ENCODE results near the gene KRT34.

The KRT34 gene

DNA sequence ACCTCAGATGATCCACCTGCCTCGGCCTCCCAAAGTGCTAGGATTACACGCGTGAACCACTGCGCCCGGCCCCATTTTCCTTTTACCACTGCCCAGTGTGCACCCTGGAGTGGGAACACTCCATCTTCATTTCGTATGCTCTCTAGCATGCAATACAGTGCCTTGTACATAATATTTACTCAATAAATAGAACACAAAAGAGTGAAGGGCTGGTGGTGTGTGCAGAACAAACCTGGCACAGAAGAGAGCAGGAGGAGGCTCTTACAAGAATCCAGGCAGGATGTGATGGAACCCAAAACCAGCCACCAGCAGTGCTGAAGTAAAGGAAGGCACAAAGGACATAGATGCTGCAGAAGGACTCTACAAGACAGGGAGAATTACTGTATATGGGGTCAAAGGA is 35.0 kb upstream of the KRT34 start:
- H3K4me1 ChIP-seq (ENCODE audit: insufficient read depth, low read length) = peaks cover 5% of the 10 kb centered on the region; the same call in 1 of the 2 replicates
- H3K27ac ChIP-seq (ENCODE audit: low read length) = no peak overlapping the region
- H3K27me3 ChIP-seq (ENCODE audit: insufficient read depth, low read length) = no peaks in the 10 kb centered on the region
- H3K9ac ChIP-seq (ENCODE audit: low read depth, low read length) = no peak overlapping the region
- no peaks in the 10 kb centered on the region for H3K36me3 ChIP-seq (ENCODE audit: insufficient read depth, low read depth, low read length)
- H3K4me3 ChIP-seq (ENCODE audit: low read length) = no peak overlapping the region
- H3K9me3 ChIP-seq (ENCODE audit: insufficient read depth, low read depth, low read length) = no peaks in the 10 kb centered on the region

- peaks cover 7% of the 10 kb centered on the region; the same call in 1 of the 2 replicates for H3K4me1 ChIP-seq (ENCODE audit: insufficient read depth, low read length)
- H3K27ac ChIP-seq (ENCODE audit: low read length) = no peak overlapping the region
- H3K27me3 ChIP-seq (ENCODE audit: insufficient read depth, low read length) = no peaks in the 10 kb centered on the region
- H3K9ac ChIP-seq (ENCODE audit: low read depth, low read length) = no peak overlapping the region
- H3K4me3 ChIP-seq (ENCODE audit: low read length) = no peak overlapping the region
- no peaks in the 10 kb centered on the region for H3K36me3 ChIP-seq (ENCODE audit: insufficient read depth, low read depth, low read length)
- no peaks in the 10 kb centered on the region for H3K9me3 ChIP-seq (ENCODE audit: insufficient read depth, low read depth, low read length)
Measured at GRCh38 chr17:41416479-41416878, 34.4 kb upstream of the KRT34 start.

- Histone ChIP-seq H3K9me3 (ENCODE audit: insufficient read depth, low read depth, low read length) (no peaks in the 10 kb centered on the region), H3K4me3 (ENCODE audit: low read length) (no peak overlapping the region), H3K36me3 (ENCODE audit: insufficient read depth, low read depth, low read length) (no peaks in the 10 kb centered on the region), H3K27me3 (ENCODE audit: insufficient read depth, low read length) (no peaks in the 10 kb centered on the region), H3K27ac (ENCODE audit: low read length) (no peak overlapping the region), H3K9ac (ENCODE audit: low read depth, low read length) (no peak overlapping the region), H3K4me1 (ENCODE audit: insufficient read depth, low read length) (peaks cover 7% of the 10 kb centered on the region; the same call in 1 of the 2 replicates)
Measured at GRCh38 chr17:41415833-41416335, 33.8 kb upstream of the KRT34 start.

- H3K27ac ChIP-seq (ENCODE audit: low read length) = no peak overlapping the region
- no peaks in the 10 kb centered on the region for H3K36me3 ChIP-seq (ENCODE audit: insufficient read depth, low read depth, low read length)
- no peaks in the 10 kb centered on the region for H3K9me3 ChIP-seq (ENCODE audit: insufficient read depth, low read depth, low read length)
- H3K4me3 ChIP-seq (ENCODE audit: low read length) = no peak overlapping the region
- no peaks in the 10 kb centered on the region for H3K27me3 ChIP-seq (ENCODE audit: insufficient read depth, low read length)
- H3K9ac ChIP-seq (ENCODE audit: low read depth, low read length) = no peak overlapping the region
- H3K4me1 ChIP-seq (ENCODE audit: insufficient read depth, low read length) = peaks cover 7% of the 10 kb centered on the region; the same call in 1 of the 2 replicates
Measured at GRCh38 chr17:41415411-41415810, 33.3 kb upstream of the KRT34 start.

DNA sequence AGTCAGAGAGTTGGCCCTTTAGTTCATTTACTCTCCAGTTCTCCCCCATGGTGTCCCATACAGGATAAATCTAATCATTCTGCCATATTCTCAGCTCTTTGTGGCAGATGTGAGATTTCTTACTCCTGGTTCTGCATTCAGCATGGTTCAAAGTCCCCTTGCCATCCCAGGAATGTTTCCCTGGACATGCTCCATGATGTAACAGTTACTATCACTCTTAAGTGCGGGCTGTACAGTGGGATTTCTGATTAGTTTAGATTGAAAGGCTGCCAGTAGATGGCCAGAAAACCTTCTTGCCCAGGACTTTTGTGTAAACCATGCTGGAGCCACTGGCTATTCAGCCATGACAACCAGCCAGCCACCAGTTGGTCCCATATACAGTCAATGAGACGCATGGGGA is 31.9 kb upstream of the KRT34 start:
- no peak overlapping the region for H3K27ac ChIP-seq (ENCODE audit: low read length)
- H3K4me3 ChIP-seq (ENCODE audit: low read length) = no peak overlapping the region
- H3K27me3 ChIP-seq (ENCODE audit: insufficient read depth, low read length) = no peaks in the 10 kb centered on the region
- peaks cover 7% of the 10 kb centered on the region; the same call in 1 of the 2 replicates for H3K4me1 ChIP-seq (ENCODE audit: insufficient read depth, low read length)
- no peaks in the 10 kb centered on the region for H3K9me3 ChIP-seq (ENCODE audit: insufficient read depth, low read depth, low read length)
- no peaks in the 10 kb centered on the region for H3K36me3 ChIP-seq (ENCODE audit: insufficient read depth, low read depth, low read length)
- H3K9ac ChIP-seq (ENCODE audit: low read depth, low read length) = no peak overlapping the region

DNA sequence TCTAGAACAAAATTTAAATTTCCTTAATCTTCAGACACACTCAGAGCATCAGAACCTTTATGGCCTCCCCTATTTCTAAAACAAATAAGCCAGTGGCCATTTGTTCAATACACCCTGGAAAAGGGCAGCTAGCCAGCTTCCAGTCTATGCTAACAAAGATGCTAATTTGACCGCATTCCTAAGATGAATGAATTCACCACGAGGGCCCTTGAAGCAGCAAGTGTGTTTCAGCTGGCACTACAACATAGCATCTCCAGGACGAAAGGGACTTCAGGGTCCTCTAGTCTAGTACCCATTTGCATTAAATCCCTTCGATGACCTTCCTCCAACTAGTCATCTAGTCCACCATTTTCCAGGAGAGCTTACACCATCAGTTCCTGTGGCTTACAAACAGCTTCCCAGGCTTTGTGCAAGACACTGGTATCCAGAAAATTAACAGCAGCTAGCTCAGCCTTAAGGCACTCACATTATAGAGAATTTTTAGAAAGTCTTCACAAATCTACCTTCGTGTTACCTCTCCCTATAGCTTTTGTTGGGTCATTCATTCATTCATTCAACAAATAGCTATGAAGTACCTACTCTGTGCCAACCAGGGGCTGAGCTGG is 31.3 kb upstream of the KRT34 start:
- no peaks in the 10 kb centered on the region for H3K27me3 ChIP-seq (ENCODE audit: insufficient read depth, low read length)
- no peak overlapping the region for H3K27ac ChIP-seq (ENCODE audit: low read length)
- no peaks in the 10 kb centered on the region for H3K9me3 ChIP-seq (ENCODE audit: insufficient read depth, low read depth, low read length)

DNA sequence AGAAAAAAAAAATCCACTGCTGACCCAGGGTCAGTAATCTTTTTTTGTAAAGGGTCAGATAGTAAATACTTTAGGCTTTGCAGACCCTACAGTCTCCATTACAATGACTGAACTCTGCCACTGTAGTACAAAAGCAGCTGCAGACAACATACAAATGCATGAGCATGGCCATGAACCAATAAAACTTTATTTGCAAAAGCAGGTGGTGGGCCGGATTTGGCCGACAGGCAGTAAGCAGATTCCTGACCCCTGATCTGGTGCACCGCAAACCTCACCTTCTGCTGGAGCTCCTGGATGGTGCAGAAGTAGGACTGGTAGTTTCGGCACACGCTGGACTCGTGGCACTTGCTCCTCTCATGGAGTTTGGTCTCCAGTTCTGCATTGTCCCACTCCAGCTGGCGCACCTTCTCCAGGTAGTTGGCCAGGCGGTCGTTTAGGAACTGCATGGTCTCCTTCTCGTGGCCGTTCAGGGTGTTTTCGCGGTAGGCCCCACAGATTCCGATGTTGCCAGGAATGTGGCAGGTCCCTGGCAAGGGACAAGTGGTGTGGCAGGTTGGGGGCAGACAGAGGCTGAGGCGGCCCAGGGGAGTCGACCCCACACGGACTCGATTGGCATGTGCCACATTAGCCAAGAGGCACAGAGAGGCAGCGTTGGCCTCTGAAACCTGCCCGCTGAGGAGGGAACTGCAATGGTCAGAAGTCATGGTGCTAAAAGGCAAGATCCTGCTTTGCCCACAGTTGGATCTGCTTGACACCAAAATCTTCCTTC is 29.1 kb upstream of the KRT34 start:
- Histone ChIP-seq H3K4me3 (ENCODE audit: low read length) (no peak overlapping the region), H3K27ac (ENCODE audit: low read length) (no peak overlapping the region), H3K9me3 (ENCODE audit: insufficient read depth, low read depth, low read length) (no peaks in the 10 kb centered on the region), H3K4me1 (ENCODE audit: insufficient read depth, low read length) (peaks cover 7% of the 10 kb centered on the region; the same call in 1 of the 2 replicates), H3K9ac (ENCODE audit: low read depth, low read length) (no peak overlapping the region), H3K36me3 (ENCODE audit: insufficient read depth, low read depth, low read length) (no peaks in the 10 kb centered on the region), H3K27me3 (ENCODE audit: insufficient read depth, low read length) (no peaks in the 10 kb centered on the region)

More for the DNA sequence above, 31.3 kb upstream of the KRT34 start:
- 0 out of 2 replicates have a peak overlapping the region, but pooled peaks have one; percentile 3 for H3K4me3 ChIP-seq (ENCODE audit: low read length)
- H3K36me3 ChIP-seq (ENCODE audit: insufficient read depth, low read depth, low read length) = no peaks in the 10 kb centered on the region
- H3K4me1 ChIP-seq (ENCODE audit: insufficient read depth, low read length) = peaks cover 7% of the 10 kb centered on the region; the same call in 1 of the 2 replicates
- no peak overlapping the region for H3K9ac ChIP-seq (ENCODE audit: low read depth, low read length)

GRCh38 chr17:41407226-41407625 is 25.1 kb upstream of the KRT34 start:
- H3K4me1 ChIP-seq (ENCODE audit: insufficient read depth, low read length) = peaks cover 3% of the 10 kb centered on the region; the same call in 1 of the 2 replicates
- no peaks in the 10 kb centered on the region for H3K27me3 ChIP-seq (ENCODE audit: insufficient read depth, low read length)
- H3K9me3 ChIP-seq (ENCODE audit: insufficient read depth, low read depth, low read length) = no peaks in the 10 kb centered on the region
- no peak overlapping the region for H3K4me3 ChIP-seq (ENCODE audit: low read length)
- no peak overlapping the region for H3K27ac ChIP-seq (ENCODE audit: low read length)
- H3K36me3 ChIP-seq (ENCODE audit: insufficient read depth, low read depth, low read length) = no peaks in the 10 kb centered on the region
- no peak overlapping the region for H3K9ac ChIP-seq (ENCODE audit: low read depth, low read length)

GRCh38 chr17:41406205-41406604 is 24.1 kb upstream of the KRT34 start:
- Histone ChIP-seq H3K4me1 (ENCODE audit: insufficient read depth, low read length) (no peaks in the 10 kb centered on the region), H3K9ac (ENCODE audit: low read depth, low read length) (no peak overlapping the region), H3K9me3 (ENCODE audit: insufficient read depth, low read depth, low read length) (no peaks in the 10 kb centered on the region), H3K27me3 (ENCODE audit: insufficient read depth, low read length) (no peaks in the 10 kb centered on the region), H3K4me3 (ENCODE audit: low read length) (no peak overlapping the region), H3K36me3 (ENCODE audit: insufficient read depth, low read depth, low read length) (no peaks in the 10 kb centered on the region), H3K27ac (ENCODE audit: low read length) (no peak overlapping the region)

DNA sequence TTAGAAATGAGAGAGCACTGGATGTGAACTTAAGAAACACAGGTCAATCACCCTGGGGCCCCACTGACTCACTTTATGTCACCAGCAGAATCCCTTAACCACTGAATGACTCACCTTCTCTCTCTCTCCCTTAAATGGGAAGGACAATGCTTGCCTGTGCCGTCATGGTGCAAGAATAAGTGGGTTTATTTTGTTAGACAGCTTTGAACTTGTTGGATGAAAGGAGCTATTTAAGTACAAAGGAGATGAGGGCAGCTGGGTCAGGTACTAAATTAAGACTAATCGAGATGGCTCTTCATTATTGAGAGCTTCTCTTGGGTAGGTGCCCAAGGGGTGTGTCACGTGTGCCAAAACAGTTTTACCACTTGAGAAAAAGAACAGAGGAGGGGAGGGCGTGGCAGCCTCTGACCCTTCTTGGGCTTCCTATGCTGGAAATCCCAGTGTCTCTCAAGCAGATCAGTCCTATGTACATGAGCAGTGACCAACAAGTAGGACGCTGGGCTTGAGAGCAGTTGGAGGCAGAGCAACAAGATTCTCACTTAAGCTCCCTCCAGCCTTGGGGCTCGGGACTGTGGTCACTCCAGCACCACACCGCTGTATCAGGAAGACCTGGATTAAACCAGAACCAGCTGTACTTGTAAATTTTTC is 22.0 kb upstream of the KRT34 start:
- no peak overlapping the region for H3K27ac ChIP-seq (ENCODE audit: low read length)
- H3K36me3 ChIP-seq (ENCODE audit: insufficient read depth, low read depth, low read length) = no peaks in the 10 kb centered on the region

DNA sequence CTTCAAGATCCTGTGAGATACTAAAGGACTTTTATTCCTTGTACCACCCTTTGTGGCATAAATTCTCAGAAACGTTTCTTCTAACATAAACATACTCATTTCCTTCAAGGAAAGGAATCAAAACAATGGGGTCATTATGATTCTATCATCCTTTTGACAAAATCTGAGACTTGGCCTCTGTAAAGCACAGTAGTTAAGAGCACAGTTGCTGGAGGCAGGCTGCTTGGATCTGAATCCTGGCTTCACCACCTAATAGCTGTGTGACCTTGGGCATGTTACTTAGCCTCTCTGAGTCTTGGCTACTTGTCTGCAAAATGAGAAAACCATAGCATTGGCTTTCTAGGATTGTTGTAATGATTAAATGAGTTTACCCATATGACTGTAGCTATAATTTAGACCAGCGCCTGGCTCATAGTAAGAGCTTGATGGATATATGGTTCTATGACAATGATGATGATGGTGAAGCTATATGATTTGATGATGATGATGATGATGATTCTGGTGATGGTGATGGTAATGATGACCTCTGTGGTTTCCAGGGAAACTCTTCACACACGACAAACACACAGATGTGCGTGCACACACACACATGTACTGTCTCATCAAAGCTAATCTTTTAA is 21.4 kb upstream of the KRT34 start:
- Histone ChIP-seq H3K36me3 (ENCODE audit: insufficient read depth, low read depth, low read length) (no peaks in the 10 kb centered on the region), H3K27ac (ENCODE audit: low read length) (no peak overlapping the region), H3K9ac (ENCODE audit: low read depth, low read length) (no peak overlapping the region), H3K4me1 (ENCODE audit: insufficient read depth, low read length) (no peaks in the 10 kb centered on the region), H3K27me3 (ENCODE audit: insufficient read depth, low read length) (no peaks in the 10 kb centered on the region), H3K9me3 (ENCODE audit: insufficient read depth, low read depth, low read length) (no peaks in the 10 kb centered on the region), H3K4me3 (ENCODE audit: low read length) (no peak overlapping the region)

More for the DNA sequence above, 22.0 kb upstream of the KRT34 start:
- Histone ChIP-seq H3K27me3 (ENCODE audit: insufficient read depth, low read length) (no peaks in the 10 kb centered on the region), H3K4me1 (ENCODE audit: insufficient read depth, low read length) (no peaks in the 10 kb centered on the region), H3K9me3 (ENCODE audit: insufficient read depth, low read depth, low read length) (no peaks in the 10 kb centered on the region), H3K4me3 (ENCODE audit: low read length) (no peak overlapping the region), H3K9ac (ENCODE audit: low read depth, low read length) (no peak overlapping the region)

All from iPS-20b (cell line).